GM18508 (cell line): Measurements from ENCODE around the gene APOL1.
"Not testable (repeated sequence)": the region's sequence is repeated elsewhere in the genome, so short reads cannot be mapped to it uniquely, and the experiment has no call there.

Source experiments
- ATAC-seq: cut with Tn5 transposase; IDR thresholded peaks from one replicate; pipeline ENCODE4 v1.9.1; 2021; ENCODE audit warnings: moderate number of reproducible peaks; ENCODE audit not compliant: insufficient read depth, unreplicated experiment

The APOL1 gene

GRCh38 chr22:36289406-36289870 is 36.5 kb downstream of the APOL1 start:
- ATAC-seq = no peak

- not testable (repeated sequence) for ATAC-seq
Observed at GRCh38 chr22:36289948-36290371, 37.0 kb downstream of the APOL1 start.

GRCh38 chr22:36290391-36291075 is 37.6 kb downstream of the APOL1 start:
- not testable (repeated sequence) for ATAC-seq

DNA sequence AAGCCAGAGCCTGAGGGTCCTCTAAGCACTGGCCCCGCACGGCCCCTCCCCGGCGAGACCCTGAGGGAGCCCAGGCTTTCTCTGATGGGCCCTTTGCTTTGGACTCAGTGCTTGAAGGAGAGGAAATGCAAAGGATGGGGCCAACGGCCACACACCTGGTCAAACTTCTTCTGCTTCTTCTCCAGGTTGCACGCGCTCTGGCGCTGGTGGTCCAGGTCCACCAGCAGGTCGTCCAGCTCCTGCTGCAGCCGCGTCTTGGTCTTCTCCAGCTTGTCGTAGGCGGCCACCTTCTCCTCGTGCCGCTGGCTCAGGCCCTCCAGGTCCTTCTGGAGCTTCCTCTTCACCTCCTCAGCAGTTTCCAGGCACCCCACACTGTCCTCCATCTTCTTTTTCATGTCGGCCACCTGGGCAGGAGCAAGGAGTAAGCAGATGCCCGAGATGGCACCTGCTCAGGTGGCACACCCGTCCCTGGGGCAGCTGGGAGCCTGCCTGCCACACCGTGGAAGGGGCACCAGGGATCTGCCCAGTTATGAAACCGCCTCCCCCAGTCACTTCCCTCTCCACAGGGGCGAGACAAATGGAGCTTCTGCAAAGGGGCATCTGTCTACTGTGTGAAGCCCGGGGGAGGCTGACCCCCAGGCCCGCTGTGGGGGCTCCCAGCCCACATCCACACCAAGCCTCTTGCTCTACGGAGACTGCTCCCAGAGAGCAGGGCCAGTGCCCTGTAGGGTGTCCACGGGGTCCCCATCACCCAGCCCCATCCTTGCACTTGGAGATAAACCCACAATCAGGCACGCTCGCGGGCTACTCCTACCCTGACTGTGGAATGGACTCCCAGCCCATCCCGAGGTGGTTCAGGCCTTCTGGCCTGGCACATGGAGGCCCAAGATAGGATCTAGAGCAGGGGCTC is 39.2 kb downstream of the APOL1 start:
- no peak for ATAC-seq

DNA sequence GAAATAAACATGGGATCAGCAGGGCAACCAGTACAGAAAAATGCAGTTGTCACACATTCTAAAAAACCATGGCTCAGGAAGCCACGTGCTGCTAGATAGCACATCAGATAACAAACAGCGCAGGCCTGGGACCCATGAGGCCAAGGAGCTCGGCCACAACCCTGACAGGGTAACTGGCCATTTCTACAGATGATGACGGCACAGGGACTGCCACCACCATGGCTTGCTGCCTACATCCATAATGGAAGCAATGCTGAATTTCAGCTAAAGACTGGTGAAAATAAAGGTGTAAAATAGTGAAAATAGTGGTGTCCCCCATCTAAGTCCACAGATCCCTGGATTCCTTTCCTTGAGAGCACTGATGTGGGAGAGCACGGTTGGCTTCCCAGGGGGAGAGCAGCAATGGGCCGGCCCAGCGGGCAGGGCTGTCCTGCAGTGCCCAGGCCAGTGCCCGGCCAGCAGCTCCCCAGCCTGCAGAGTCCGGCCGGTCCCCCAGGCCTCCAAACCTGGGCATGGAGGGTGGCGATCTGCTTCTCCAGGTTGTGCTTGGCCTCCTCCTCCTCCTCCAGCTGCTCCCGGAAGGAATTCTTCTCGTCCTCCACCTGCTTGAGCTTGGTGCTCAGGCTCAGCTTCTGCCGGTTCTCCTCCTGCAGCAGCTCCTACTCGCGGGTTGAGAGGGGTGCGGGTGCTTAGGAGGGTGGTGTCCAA is 40.0 kb downstream of the APOL1 start:
- no peak for ATAC-seq

DNA sequence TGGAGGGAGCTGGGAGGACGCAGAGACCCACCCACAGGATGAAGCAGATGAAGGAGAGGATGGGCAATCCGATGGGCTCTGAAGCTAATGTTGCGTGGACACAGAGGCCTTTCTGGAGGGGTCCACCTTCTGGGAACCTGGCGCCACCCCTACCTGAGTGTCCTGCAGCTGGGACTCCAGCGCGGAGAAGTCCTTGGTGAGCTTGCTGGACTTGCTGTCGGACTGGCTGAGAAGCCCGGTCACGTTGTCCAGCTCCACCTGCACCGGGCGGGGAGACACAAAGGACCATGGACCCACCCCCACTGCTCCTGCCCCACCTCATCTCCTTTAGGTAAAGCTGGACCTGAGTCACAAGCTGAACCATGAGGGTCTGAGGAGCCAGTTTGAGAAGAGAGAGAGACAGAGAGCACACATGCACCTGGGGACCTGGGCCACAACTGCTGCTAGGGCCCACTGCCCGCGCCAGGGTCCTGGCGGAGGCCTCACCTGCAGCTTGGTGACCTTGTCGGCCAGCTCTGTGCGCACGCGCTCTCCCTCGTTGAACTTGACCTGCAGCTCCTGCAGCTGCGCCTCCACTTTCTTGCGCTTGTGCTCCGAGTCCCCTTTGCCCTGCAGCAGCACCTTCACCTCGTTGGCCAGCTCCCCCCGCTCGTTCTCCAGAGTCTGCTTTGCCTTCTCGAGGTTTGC is 40.8 kb downstream of the APOL1 start:
- ATAC-seq = no peak

DNA sequence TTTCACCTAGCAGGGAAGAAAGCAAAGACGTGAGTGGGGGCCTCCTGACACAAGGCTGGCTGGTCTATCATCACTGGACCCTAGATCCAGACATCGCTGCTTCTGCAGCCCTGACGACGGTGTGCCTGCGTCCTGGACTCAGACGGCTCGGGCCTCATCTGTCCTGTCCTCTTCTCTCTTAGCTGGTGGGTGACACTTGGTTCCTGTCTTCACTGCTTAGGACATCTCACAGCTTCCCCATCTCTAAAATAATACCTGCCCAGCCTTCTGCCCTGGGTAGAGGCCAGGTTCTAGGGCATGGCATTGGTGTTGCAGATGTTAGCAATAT is 41.3 kb downstream of the APOL1 start:
- ATAC-seq = no peak

- no peak for ATAC-seq
Observed at GRCh38 chr22:36294801-36295200, 41.9 kb downstream of the APOL1 start.

GRCh38 chr22:36295247-36295646 is 42.3 kb downstream of the APOL1 start:
- no peak for ATAC-seq

DNA sequence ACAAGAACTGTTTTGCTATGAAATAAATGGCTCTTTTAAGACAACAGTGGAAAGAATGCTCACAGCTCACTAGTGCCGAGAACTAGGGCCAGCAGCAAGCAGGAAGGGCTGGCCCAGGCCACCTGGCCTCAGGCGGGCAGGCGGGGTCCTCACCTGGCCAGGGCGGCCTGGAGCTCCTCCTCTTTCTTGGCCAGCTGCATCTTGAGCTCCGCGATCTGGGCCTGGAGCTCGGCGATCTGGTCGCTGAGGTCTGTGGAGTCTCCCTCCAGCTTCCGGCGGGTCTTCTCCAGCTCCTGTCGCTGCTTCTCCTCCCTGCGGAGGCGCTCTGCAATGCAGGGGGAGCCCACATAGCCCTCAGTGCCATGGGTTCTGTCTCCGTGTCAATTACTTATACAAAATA is 43.8 kb downstream of the APOL1 start:
- ATAC-seq = no peak

DNA sequence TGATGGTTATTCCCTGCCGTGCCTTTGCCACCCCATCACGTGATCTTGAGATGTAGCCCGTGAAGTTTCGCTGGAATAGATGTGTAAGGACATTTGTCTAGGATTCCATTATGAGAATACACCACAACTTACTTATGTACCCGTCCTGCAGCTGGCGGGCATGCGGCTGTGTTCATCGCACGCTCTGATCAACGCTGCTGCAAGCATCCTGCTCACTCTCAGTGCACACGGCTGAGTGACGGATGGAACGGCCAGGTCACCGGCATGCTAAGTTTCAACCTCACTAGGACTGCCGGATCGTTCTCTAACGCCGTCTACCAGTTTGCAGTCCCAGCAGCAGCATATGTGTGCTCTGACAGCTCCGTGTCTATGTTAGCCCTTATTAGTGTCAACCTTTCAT is 44.6 kb downstream of the APOL1 start:
- ATAC-seq = no peak

GRCh38 chr22:36298118-36298517 is 45.2 kb downstream of the APOL1 start:
- ATAC-seq = no peak

DNA sequence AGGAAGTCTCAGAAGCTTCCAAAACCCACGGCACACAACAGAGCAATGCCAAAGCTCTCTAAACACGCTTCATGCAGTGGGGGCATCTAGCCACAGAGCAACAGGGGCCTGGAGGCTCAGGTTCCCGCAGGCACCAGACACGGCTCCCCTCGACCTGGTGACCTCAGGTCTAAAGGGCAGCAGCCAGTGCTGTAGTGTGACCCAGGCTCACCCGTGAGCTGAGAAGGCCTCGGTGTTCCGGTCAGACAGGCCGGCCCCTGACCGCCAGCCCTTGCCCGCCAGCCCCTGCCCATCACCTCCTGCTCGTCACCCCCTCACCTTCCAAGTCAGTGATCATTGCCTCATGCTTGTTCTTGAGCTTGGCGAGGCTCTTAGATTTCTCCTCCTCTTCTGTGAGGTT is 45.7 kb downstream of the APOL1 start:
- ATAC-seq = no peak

- no peak for ATAC-seq
Observed at GRCh38 chr22:36299295-36299694, 46.4 kb downstream of the APOL1 start.

GRCh38 chr22:36299911-36300310 is 47.0 kb downstream of the APOL1 start:
- no peak for ATAC-seq

DNA sequence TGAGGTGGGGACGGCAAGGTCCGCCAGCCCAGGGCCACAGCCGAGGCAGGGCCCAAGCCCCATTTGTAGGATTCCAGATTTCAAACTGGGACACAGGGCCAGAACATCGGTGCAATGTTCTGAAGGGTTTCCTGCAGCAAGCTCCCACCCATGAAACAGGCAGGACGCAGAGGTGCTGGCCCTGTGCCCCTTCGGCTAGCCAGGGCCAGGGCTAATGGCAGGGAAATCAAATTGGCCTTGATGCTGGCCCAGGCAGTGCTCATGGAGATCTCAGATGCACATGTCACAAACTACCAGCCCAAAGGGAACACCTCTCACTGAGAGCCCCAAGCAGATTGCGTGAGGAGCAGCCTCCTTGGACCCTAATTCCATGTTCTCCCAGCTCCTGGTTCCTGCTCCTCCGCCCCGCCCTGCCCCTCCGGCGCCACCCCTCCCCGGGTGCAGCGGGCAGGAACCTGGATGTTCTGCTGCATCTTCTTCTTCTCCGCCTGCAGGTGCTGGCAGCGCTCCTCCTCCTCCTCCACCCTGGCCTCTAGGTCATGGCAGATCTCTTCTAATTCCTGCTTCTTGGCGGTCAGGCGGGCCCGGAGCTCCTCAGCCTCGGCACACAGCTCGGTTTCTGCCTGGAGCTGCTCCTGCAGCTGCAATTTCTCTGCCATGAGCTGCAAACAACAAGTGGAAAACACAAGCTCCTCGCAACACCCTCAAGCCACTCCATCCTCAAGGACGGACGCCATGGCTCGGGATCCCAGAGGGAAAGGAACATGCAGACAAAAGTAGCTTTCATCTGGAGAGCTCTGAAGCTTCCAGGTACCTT is 47.7 kb downstream of the APOL1 start:
- ATAC-seq = no peak

DNA sequence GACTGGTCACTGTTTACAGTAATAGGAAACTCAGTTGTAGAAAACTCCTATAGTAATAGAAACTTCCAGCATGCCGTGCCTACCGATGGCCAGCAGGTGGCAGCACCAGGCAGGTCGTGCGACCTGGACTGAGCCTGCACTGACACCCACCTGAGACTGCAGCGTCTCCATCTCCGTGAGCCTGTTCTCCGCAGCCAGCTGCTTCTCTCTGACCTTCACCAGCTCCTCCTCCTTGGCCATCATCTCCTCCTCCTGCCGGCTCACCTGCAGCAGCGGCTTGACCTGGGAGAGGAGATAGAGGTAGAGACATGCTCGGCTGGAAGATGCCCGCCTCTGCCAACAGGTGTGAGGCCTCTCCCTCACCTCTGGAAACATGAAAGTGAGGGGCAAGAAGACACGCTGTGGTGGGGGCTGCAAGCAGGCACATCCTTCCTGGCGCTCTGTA is 48.5 kb downstream of the APOL1 start:
- ATAC-seq = no peak

- ATAC-seq = no peak
Observed at GRCh38 chr22:36301851-36302250, 48.9 kb downstream of the APOL1 start.

DNA sequence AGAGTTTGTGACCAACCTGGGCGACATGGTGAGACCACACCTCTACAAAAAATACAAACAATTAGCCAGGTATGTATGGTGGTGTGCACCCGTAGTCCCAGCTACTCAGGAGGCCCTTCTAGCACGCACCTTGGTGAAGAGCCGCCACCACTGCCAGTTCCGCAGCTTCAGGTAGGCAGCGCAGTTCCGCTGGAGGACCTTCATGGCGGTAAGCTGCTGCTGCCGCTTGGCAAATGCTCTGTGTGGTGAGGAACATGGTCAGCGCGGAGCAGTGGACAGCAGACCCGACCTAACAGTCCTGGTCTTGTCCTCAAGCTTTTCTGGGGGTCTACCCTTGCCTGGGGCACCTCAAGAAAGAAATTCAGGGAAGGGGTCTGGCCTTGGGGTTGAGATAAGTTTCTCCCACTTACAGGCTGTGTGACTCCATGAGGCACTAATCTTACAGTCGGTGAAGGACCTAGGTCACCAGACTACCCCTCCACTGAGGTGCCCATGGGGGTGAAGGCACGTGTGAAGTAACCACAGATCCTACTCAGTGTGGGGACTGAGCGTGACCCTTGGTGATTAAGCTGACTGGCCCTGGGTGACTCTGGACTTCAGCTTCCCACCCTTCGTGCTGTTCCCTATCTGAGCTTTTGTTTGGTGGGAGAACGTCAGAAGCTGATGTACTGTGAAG is 49.6 kb downstream of the APOL1 start:
- no peak for ATAC-seq
